RPMI7951 (cell line): ENCODE data around the gene SMIM7. TPM values are rescaled to one million over a fixed set of nuclear protein-coding genes. Genes with fewer than 3 reads are reported as not detected.

Experiments
- DNase-seq: peaks from one replicate; pipeline ENCODE4 v3.0.0-alpha.2; 2012; ENCODE audit warnings: low read depth
- total RNA-seq: library from RNA; depleted of rRNA; stranded (reverse); fragments of >200 nt; shearing (Covaris generic); gene quantifications from 2 replicates; pipeline ENCODE4 v1.2.3, GENCODE V29; 2014; rRNA removed

SMIM7 gene
- total RNA-seq, 1 experiment from 2014 or later, result 118 TPM

- DNase-seq, result no peak
These were observed 63.5 kb downstream of the SMIM7 start for GRCh38 chr19:16596399-16596798.

Other genes starting within 250 kb of the SMIM7 start
- 3.8 and 5.2 TPM in 2 replicates for gene EPS15L1, start 188.2 kb downstream of the SMIM7 start, total RNA-seq
- gene CALR3, start 164.0 kb downstream of the SMIM7 start, total RNA-seq, result not detected in 2 replicates
- gene C19orf44, start 163.8 kb downstream of the SMIM7 start, total RNA-seq, result 4.5 and 10.0 TPM in 2 replicates
- 3.1 TPM in 2 replicates for gene CHERP, start 117.7 kb downstream of the SMIM7 start, total RNA-seq
- gene SLC35E1, start 87.7 kb downstream of the SMIM7 start, total RNA-seq, result 18.9 and 20.8 TPM in 2 replicates
- gene MED26, start 31.9 kb downstream of the SMIM7 start, total RNA-seq, result 3.4 and 5.0 TPM in 2 replicates
- gene TMEM38A, start 995 bp upstream of the SMIM7 start, total RNA-seq, result 1.3 and 3.2 TPM in 2 replicates
- gene NWD1, start 59.7 kb upstream of the SMIM7 start, total RNA-seq, result not detected in 2 replicates
- 20.1 and 25.2 TPM in 2 replicates for gene SIN3B, start 169.3 kb upstream of the SMIM7 start, total RNA-seq
- 4.6 and 13.9 TPM in 2 replicates for gene F2RL3, start 228.9 kb upstream of the SMIM7 start, total RNA-seq